ENCODE data around the gene CD180.

- TF ChIP-seq CTCF (IDR thresholded peaks at IDR 0.05) (no peak), POLR2A (IDR thresholded peaks at IDR 0.05) (no peak)
These were observed 7.6 kb downstream of the CD180 start for GRCh38 chr5:67189079-67189354.
